Left hindlimb (tissue), 1 donor: ENCODE measurements around the gene C22orf23.
"Not testable (repeated sequence)": the region's sequence is repeated elsewhere in the genome, so short reads cannot be mapped to it uniquely, and the experiment has no call there.

Experiments
- DNase-seq: peaks from one replicate; pipeline ENCODE4 v3.0.0-alpha.2; 2018

The C22orf23 gene

DNA sequence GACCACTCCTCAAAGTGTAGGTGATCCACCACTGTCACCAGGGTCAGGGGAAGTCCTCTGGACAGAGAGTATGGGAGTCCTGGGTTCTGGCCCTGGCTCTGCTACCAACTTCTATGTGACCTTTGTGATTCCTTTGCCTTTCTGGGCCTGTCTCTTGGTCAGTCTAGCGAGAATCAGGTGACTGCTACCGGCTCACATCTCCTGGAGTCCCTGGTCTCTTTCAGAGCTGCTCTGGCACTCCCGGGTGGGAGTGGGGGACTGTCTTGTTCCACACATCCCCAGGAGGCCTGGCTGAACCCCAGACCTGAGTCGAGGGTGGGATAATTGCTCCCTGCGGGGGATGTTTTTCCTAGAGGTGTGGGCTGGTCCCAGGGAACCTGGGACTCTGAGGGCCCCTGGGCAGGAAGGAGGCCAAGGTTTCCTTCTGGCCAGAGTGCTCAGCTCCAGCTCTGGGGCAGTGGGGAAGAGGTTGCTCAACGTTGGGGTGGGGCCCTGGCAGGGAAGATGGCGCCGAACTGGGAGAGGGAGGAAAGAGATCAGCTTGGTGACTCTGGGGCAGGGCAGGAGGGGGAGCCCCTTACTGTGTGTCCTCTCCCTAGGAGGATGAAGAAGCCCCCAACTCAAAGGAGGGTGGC lies 28.9 kb upstream of the C22orf23 start:
- no peak for DNase-seq

DNA sequence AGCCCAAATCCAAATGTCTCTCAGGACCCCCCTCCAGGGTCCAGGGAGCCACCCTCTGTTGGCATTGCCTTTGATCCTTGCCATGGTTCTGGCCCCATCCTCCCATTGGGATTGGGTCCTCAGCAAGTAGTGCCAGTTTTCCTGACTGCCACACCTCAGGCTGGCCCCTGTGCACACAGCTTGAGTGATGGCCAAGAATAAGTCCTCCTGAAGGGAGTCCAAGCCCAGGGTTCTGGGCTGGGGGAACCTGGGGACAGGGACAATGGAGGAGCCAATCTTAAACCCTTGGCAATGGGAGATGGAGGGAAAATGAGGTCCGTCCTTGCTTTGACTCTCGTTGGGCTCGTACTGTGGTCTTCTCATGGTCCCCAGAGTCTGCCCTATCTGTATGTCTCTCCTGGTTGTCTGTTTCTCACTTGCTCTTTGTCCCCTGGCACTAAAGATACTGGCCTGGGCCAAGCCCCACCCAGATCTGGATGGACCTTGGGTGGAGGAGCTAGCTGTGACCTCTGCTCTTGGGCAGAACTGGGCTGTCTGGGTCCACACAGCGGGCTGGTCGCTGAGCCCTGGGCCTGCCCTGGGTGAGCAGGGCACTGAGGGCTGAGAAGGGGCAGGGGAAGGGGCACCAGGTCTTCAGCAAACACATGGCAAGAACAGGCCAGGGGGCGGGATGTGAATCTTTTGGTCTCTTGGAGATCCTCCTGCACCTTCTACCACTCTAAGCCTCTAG lies 28.0 kb upstream of the C22orf23 start:
- no peak for DNase-seq

DNA sequence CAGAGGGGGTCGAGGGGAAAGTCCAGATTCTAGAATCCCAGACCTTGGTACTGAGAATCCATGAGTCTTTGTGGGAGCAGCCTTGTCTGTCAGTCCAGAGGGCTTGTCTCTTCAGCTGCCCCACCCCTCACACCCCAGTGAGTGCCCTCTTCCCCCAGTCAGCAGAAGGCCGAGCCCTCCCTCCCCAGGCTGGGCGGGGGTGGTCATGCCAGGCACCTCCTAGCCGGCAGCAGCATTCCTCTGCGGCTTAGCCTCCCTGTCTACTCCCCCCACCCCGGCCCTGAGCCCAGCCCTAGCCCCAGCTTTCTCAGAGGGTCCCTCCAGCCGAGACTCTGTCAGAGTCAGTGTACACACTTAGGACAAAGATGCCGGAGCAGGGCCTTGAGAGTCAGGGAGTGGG lies 26.4 kb upstream of the C22orf23 start:
- no peak for DNase-seq

GRCh38 chr22:37976547-37976946 lies 23.1 kb upstream of the C22orf23 start:
- DNase-seq, result no peak

DNA sequence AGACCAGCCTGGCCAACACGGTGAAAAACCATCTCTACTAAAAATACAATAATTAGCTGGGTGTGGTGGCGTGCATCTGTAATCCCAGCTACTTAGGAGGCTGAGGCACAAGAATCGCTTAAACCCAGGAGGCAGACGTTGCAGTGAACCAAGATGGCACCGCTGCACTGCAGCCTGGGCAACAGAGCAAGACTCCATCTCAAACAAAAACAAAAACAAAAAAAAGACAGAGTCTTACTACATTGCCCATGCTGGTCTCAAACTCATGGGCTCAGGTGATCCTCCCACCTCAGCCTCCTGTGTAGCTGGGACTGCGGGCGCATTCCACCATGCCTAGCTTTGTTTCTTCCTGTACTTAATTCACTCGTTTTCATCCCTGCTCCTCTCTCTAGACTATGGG lies 22.6 kb upstream of the C22orf23 start:
- DNase-seq, result not testable (repeated sequence)

- DNase-seq, result no peak
Measured at GRCh38 chr22:37975153-37975552, 21.8 kb upstream of the C22orf23 start.

DNA sequence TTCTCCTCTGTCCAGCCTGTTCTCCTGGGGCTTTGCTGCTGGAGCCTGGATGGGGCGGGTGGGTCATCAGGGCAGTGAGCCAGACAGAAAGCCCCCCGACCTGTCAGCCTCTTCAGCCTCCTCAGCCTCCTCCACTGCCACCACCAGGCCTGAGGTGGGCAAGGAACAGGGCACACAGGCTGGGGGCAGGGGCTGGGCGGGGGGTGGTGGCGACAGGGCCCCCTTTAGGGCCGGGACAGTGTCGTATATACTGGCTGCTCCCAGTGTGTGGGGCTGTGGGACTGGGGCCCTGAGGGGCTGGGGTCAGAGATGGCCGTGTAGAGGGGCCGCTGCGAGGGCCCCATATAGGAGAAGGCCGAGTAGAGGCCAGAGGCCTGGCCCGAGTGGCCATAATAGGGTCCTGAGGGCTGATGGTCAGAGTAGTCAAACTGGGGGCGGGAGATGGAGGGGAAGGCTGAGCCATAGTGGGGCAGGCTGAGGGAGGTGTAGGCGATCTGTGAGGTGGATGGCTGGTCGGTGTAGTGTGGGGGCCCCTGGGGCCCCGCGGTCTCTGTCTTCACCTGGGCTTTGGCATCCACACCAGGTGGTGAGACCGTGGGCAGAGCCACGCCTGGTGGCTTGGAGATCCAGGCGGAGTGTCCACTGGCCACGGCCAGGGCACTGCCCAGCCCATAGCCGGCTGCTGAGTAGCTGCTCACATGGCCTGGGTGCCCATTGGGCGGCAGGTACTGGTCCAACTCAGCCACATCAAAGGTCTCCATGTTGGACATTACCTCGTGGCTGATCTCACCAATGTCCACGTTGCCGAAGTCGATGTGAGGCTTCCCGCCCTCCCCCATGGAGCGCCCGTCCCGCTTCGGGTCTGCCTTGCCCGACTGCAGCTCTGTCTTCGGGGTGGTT lies 20.1 kb upstream of the C22orf23 start:
- DNase-seq, result no peak

GRCh38 chr22:37972527-37972926 lies 19.1 kb upstream of the C22orf23 start:
- DNase-seq, result no peak

- DNase-seq, result no peak
Measured at GRCh38 chr22:37971475-37972434, 18.4 kb upstream of the C22orf23 start.

- DNase-seq, result no peak
Measured at GRCh38 chr22:37970864-37971263, 17.5 kb upstream of the C22orf23 start.

- DNase-seq, result no peak
Measured at GRCh38 chr22:37968452-37969251, 15.3 kb upstream of the C22orf23 start.

DNA sequence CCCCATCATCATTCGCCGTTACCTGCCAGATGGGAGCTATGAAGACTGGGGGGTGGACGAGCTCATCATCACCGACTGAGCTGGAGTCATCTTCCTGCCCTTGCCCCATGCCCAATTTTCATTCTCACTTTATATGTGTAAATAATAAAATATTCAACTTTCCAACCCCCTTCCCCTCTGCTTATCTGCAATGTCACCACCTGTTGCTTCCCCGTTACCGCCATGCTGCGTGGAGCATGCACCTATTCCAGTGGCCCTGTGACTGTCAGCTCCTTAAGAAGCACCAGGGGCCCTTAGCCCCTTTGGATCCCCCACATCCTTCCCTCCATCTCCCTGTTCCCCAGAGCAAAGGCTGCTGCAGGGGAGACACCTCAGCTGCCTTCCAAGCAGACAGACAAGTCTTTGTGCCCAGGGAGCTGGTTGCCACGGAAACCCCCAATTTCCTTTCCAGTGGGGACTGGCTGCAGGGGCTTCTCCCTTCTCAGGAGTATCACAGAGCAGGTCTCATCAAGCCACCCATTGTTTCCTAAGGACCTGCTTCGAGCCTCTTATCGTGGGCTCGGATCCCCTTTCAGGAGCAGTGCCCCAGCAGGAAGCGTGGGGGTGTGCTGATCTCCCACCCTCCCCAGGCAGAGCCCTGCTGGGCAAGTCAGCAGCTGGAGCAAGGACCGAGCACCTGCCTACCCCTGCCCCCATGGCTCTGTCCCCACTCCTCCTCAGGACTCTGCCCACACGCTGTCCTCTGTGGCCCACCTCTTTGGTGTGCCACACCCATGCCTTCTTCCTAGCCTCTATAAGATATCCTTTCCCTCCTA lies 14.4 kb upstream of the C22orf23 start:
- DNase-seq, result no peak

DNA sequence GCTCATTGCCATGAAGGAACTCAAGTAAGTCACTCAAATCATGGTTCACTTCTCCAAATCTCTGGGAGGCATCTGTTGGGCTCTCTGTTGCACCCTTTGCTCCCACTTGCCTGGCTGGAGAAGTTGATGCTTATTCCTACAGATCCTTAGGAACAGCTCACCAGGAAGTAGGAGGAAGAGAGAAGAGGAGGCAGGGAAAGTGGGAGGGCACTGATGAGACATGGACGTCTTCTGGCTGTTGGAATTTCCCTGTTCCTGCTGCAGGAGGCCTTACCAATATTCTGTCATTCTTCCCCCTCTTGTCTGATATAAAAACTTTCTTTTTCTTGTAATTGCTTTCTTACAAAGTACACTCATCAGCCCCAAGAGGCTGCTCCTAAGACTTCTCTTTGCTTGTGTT lies 13.7 kb upstream of the C22orf23 start:
- DNase-seq, result no peak

DNA sequence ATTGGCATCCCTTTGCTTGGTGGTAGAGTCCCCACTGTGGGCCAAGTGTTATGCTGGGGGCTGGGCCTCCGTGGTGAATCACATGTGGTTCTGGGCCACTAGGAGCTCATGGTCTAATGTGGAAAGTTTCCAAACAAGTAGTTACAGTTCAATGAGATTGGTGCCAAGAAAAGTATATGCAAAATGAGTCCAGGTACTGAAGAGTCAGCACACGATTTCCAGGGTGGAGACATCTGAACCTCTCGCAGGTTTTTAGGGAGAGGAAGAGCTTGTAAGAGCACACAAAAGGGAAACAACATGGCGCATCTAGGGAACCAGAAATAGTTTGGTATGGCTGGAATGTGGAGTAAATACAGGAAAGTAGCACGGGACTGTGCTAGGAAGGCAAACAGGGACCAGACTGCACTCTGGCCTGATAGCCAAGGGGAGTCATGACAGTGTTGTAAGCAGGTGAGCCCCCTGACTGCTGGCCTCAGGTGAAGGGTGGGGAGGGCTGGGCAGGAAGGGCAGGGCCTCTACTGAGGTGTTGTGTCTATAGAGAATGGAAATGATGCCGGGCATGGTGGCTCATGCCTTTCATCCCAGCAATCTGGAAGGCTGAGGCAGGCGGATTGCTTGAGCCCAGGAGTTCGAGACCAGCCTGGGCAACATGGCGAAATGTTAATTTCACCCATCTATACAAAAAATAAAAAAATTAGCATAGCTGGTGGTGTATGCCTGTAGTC lies 12.7 kb upstream of the C22orf23 start:
- no peak for DNase-seq

GRCh38 chr22:37961062-37961461 lies 7.7 kb upstream of the C22orf23 start:
- DNase-seq, result no peak

GRCh38 chr22:37959231-37959825 lies 5.9 kb upstream of the C22orf23 start:
- DNase-seq, result no peak

DNA sequence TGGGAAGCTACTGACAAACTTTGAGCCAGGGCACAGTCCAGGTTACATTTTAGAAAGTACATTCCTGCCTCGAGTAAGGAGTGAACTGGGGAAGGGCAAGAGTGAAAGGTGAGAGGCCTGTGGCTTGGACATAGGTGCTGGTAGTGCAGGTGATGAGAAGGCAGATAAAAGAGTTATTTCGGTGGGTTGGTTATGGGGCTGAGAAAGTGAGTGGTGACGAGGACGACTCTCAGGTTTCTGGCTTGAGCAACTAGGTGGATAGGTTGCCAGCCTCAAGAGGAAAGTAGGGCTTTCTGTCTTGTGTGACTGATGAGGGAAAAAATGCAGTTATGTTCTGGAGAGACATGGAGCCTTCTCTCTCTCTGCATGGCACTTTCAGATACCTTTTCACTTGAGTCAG lies 3.8 kb upstream of the C22orf23 start:
- no peak for DNase-seq

DNA sequence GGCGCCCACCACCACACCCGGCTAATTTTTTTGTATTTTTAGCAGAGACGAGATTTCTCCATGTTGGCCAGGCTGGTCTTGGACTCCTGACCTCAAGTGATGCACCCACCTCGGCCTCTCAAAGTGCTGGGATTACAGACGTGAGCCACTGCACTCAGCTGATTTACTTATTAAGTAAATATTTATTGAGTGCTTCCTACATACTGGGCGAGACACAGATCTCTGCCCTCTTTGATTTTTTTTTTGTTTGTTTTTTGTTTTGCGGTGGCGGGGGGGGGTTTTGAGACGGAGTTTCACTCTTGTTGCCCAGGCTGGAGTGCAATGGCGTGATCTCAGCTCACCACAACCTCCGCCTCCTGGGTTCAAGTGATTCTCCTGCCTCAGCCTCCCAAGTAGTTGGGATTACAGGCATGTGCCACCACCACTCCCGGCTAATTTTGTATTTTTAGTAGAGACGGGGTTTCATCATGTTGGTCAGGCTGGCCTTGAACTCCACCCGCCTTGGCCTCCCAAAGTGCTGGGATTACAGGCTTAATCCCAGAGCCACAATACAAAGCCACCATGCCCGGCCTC lies 2.5 kb upstream of the C22orf23 start:
- not testable (repeated sequence) for DNase-seq

GRCh38 chr22:37954686-37955085 lies 1.3 kb upstream of the C22orf23 start:
- no peak for DNase-seq
